Fibroblast of the conjunctiva (primary cell): ENCODE measurements around the gene ATP13A5.

Source experiments
- DNase-seq: peaks from one replicate; pipeline ENCODE4 v3.0.0-alpha.2; 2010; ENCODE audit warnings: low read depth

Gene ATP13A5

GRCh38 chr3:193378706-193379105 lies at the start of gene ATP13A5:
Gene ATP13A5 (minus strand): TSS chr3:193378753. CDS start chr3:193378725, 28 bp downstream.
- no peak for DNase-seq

GRCh38 chr3:193418576-193419373 lies 40.2 kb upstream of the ATP13A5 start:
- DNase-seq = no peak

- no peak for DNase-seq
Observed at GRCh38 chr3:193416629-193417028, 38.1 kb upstream of the ATP13A5 start.

GRCh38 chr3:193407688-193408087 lies 29.1 kb upstream of the ATP13A5 start:
- no peak for DNase-seq

- DNase-seq = no peak
Observed at GRCh38 chr3:193407112-193407511, 28.6 kb upstream of the ATP13A5 start.

- DNase-seq = no peak
Observed at GRCh38 chr3:193403307-193403706, 24.8 kb upstream of the ATP13A5 start.

GRCh38 chr3:193400304-193400703 lies 21.8 kb upstream of the ATP13A5 start:
- DNase-seq = no peak

- DNase-seq = no peak
Observed at GRCh38 chr3:193396451-193397244, 18.1 kb upstream of the ATP13A5 start.

- DNase-seq = no peak
Observed at GRCh38 chr3:193391902-193392301, 13.3 kb upstream of the ATP13A5 start.

- DNase-seq = no peak
Observed at GRCh38 chr3:193389335-193389734, 10.8 kb upstream of the ATP13A5 start.

GRCh38 chr3:193388361-193388760 lies 9.8 kb upstream of the ATP13A5 start:
- DNase-seq = no peak

- DNase-seq = no peak
Observed at GRCh38 chr3:193387596-193387995, 9.0 kb upstream of the ATP13A5 start.

GRCh38 chr3:193377591-193377990 lies 962 bp downstream of the ATP13A5 start:
- no peak for DNase-seq

GRCh38 chr3:193375614-193376013 lies 2.9 kb downstream of the ATP13A5 start:
- no peak for DNase-seq

GRCh38 chr3:193372783-193373182 lies 5.8 kb downstream of the ATP13A5 start:
- DNase-seq = no peak

GRCh38 chr3:193367868-193368267 lies 10.7 kb downstream of the ATP13A5 start:
- no peak for DNase-seq

- no peak for DNase-seq
Observed at GRCh38 chr3:193357291-193357690, 21.3 kb downstream of the ATP13A5 start.

GRCh38 chr3:193354423-193354822 lies 24.1 kb downstream of the ATP13A5 start:
- no peak for DNase-seq

- DNase-seq = no peak
Observed at GRCh38 chr3:193350744-193351143, 27.8 kb downstream of the ATP13A5 start.

GRCh38 chr3:193348686-193349085 lies 29.9 kb downstream of the ATP13A5 start:
- no peak for DNase-seq

GRCh38 chr3:193347521-193348501 lies 30.7 kb downstream of the ATP13A5 start:
- no peak for DNase-seq

GRCh38 chr3:193346259-193346658 lies 32.3 kb downstream of the ATP13A5 start:
- DNase-seq = no peak
